ENCODE measurements around the gene TOMM5.

TOMM5 gene

DNA sequence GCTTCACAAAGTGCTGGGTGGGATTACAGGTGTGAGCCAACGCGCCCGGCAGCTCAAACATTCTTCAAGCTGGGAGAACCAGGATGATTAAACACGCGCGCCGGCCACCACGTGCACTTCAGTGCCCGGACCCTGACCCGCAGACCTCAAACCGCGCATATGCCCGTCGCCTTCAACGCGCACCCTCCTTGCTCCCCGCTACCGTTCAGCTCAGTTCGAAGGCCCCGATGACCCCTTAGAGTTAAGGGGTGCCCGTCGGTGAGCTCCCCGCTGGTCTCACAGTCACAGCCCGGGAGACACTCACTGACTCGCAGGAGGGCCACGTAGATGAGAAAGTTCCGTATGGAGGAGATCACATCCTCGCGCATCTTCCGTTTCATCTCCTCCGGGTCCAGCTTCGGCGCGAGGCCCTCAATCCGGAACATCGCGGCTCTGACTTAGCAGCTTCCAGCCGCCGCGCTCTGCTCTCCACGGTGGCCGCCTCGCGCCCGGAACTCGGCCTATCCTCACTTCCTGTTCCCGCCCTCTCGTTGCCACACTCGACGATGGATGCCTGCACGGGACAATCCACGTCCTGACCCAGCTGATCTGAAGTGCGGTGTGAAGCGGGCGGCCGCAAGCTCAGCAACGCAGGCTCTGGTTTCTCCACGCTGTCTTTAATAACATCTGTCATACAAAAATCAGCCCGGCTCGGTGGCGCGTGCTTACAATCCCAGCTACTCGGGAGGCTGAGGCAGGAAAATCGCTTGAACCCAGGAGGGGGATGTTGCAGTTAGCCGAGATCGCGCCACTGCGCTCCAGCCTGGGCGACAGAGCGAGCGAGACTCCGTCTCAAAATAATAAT lies at the start of gene TOMM5:
TOMM5 (minus strand) TSS at position 490 of the 844 bp plus-strand sequence; CDS start at position 425, 65 bp downstream.
- DNase-seq, result peak; percentile 93

GRCh38 chr9:37641331-37641730 lies 48.9 kb upstream of the TOMM5 start:
- no peak for DNase-seq

DNA sequence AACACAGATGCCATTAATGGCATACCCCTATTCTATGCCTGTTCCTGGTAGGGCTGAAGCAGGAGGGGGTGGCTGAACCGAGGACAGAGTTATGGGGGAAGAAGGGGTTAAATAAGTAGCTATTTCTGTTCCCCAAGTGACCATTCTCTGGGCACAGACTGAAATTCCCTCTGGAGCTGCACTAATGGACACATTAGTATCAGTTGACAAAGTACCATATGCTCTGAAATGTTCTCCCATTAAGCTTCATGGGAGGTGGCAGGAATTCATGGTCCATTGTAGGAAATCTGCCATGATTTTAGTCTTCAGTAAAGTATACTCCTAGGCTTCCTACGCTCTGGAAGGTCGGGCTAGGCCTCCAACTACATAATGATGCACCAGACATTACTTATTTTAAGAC lies 47.8 kb upstream of the TOMM5 start:
- no peak for DNase-seq

GRCh38 chr9:37639841-37640240 lies 47.4 kb upstream of the TOMM5 start:
- DNase-seq, result no peak

DNA sequence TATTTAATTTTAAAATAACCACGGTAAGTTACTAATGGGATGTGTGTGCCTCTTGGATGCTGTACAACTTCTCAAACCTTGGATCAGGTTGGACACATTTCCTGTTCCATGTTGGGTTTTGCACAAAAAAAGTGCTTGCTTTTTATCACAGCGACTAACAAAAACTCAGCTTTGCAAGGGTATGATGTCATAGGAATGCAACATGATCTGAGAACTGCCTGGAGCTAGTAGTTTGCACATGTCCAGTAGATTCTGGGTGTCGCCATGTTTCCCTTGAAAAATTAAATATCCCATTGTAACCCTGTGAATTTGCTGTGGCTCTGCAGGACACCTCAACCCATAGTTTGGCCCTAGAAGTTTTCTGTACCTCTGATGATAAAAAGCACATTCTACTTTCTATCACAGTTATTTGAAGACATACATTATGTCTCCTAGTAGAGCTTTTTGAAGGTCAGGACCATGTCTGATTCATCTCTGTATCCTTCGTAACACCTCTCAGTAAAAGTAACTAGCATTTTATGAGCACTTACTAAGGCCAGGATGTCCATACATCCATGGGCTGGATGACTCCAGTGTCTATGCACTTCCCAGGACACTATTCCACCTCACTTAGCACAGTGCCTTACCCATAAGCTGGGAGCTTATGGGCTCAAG lies 46.8 kb upstream of the TOMM5 start:
- no peak for DNase-seq

DNA sequence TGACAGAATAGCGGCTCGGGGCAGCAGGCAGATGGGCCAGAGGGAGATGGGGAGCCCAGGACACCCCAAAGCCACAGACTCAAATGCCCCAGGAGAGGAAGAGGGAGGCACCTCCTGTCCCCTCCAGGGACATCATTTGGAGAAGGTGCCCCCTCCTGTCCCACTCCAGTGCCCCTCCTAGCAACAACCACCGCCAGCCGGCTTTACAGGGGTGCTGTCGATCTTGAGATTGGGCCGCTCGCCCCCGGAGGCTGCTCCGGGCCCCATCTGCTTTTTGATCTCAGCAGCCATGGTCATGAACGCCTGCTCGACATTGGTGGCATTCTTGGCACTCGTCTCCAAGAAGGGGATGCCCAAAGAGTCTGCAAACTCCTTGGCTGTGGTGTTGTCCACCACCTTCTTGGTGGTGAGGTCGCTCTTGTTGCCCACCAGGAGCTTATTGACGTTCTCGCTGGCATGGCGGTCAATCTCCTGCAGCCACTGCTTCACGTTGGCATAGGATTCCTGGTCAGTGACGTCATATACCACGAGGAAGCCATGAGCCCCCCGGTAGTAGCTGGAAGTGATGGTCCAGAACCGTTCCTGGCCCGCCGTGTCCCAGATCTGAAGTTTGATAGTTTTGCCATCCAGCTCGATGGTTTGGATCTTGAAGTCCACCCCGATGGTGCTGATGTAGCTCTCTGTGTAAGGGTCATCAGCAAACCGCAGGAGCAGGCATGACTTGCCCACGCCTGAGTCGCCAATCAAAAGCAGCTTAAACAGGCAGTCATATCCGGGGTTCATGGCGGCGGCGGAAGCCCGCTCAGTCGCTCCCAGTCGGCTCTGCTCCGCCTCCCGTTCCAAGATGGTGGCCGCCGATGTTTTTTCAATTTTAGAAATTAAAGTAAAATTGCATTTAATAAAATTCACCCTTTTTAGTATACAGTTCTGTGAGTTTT lies 44.4 kb upstream of the TOMM5 start:
- no peak for DNase-seq

DNA sequence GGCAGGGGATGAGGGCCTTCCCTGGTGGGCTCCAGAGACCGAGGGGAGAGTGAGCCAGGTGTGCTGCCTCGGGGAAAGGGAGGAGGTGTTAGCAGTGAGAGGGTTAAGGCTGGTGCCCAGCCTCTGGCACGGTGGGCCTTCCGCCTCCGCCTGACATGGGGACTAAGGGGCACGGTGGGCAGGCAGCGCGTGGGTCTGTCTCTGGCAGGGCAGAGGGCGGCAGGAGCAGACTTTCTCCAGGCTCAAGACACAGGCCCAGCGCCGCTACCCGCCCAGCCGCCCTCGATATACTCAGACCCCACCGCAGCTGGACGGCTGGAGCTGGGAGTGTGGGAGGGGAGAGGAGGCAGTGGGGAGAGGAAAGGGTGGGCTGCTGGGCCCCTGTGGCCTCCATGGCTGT lies 43.4 kb upstream of the TOMM5 start:
- no peak for DNase-seq

GRCh38 chr9:37632479-37632878 lies 40.1 kb upstream of the TOMM5 start:
- DNase-seq, result no peak

- DNase-seq, result no peak
Observed at GRCh38 chr9:37626708-37627292, 34.4 kb upstream of the TOMM5 start.

GRCh38 chr9:37625758-37626147 lies 33.4 kb upstream of the TOMM5 start:
- DNase-seq, result no peak

- DNase-seq, result no peak
Observed at GRCh38 chr9:37625036-37625757, 32.8 kb upstream of the TOMM5 start.

DNA sequence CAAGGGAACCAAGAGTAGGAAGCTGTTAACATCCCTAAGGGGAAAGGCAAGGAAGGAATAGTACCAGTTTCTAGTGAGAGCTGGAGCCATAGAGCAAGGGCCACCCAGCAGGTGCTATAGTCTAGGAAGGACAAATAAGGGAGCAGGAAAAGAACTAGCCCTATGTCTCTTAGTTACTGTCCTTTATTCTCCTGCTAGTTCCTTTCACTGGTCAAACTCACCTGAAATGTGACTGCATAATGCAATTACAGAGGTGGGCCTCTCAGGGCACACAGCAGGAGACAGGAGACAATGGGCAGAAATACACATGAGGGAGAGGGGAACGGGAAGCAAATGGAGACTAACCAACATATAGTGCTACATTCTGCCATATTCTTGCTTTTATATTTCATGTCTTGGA lies 31.7 kb upstream of the TOMM5 start:
- no peak for DNase-seq

GRCh38 chr9:37623267-37623666 lies 30.9 kb upstream of the TOMM5 start:
- no peak for DNase-seq

GRCh38 chr9:37622462-37622861 lies 30.1 kb upstream of the TOMM5 start:
- DNase-seq, result no peak

DNA sequence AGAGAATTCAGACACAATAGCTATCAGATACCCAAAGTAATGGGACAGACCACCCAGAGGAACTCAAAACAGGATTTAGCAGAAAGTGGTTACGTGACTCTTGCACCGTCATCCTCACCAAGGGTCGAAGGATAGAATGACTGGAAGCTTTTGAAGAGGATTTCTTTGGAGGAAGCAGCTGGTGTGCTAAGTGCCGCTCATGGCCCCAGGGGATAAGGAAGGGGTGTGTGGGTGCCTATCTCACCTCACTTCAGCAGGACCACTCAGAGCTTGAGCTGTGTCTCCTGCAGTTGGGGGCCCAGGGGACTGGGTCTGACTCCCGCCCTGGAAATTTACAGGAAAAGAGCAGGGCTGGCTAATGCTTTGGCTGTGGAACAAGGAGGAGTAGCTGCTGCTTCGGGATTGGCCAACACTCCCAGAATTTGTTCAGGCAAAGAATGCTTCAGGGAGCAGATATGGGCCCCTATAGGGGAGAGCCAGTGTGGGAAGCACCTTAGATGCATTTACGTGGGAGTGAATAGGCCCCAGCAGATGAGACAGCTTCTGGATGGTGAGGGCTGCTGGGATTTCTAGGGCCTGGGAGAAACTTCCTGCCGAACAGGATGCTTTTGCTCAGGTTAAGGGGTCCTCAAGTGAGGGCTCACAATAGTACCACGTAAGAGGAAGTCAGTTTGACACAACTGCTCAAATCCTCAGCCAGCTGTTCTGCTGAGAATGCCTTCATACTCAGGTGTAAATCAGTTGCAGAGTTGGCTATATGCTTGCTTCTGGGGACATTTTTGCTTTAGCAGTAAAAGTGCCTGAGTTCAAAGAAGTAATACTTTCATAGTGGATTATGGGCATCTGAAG lies 29.1 kb upstream of the TOMM5 start:
- DNase-seq, result no peak

DNA sequence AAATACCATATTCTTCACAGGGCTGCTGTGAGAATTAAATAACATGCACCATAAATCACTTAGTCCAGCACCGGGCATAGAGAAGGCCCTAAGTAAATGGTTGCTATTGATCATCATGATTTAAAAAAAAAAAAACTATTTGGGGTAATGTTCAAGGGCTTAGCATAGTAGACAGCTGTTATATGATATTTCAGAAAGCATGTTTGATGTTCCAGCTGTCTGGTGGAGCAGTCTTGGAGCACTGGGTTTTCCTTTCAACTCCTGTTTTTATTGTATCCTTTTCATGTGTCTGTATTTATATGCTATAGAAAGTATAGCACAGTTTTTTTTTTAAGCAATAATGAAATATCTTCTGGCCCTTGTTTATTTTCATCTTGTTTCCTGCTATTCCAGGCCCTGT lies 28.0 kb upstream of the TOMM5 start:
- DNase-seq, result no peak

DNA sequence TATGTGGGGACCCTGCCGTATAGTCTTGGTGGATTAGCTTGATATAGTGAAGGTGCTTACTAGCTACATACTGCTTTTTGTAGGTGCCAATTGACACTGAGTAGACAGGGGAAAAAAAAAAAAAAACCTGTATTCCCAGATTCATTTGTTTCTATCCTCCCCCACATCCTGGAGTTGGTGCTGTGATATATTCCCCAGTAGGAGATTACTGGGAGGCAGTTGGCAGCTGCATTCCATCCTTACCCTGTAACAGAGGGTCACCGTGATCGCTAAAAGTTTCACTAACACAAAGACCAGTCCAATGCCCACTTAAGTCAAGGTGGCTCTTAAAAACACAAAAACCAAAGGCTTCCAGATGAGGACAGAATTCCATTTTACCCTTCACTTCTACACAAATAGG lies 27.4 kb upstream of the TOMM5 start:
- DNase-seq, result no peak

- no peak for DNase-seq
Observed at GRCh38 chr9:37618817-37619216, 26.4 kb upstream of the TOMM5 start.

DNA sequence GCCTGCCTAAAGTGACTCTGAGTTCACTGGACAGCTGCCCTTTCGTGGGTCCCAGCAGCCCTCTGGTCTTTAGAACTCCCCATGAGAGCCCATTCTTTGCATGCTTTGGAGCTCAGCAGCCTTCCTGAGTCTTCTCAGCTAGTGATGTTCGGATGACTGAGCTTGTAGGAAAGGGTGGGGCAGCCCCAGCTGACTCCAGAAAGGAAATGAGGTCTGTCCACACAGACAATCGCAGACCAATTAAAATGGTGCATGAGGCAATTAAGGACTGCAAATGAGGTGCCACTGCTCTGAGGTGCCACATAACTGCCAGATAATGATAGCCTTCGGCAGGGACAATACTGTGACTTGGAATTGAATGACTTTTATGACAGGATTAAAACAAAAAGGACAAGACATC lies 25.4 kb upstream of the TOMM5 start:
- DNase-seq, result no peak

- no peak for DNase-seq
Observed at GRCh38 chr9:37617161-37617560, 24.8 kb upstream of the TOMM5 start.

DNA sequence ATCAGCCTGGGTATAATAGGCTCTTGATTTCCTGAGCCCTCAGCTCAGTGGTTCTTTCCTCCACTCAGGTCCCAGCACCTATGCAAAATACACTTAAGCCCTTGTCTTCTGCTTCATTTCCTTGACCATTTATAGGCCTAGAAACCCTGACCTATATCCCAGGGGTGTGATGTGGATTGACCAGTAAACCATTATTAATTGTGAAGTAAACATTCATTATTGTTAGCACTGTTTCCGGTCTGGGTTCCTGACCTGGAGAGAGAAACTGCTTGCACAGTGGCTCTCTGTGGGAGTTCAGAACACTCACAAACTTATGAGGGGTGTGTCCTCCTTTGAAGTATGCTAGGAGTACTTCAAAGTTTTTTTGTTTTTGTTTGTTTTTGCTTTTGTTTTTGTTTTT lies 19.6 kb upstream of the TOMM5 start:
- no peak for DNase-seq

Measured in activated naive CD4-positive, alpha-beta T cell treated with Interleukin-2 at 50 U/mL for 16 hours (primary cell).